Endodermal cell (in vitro differentiated cells): Measurements from ENCODE around the gene HUS1. TPM values are rescaled to one million over a fixed set of nuclear protein-coding genes. Genes with fewer than 3 reads are reported as not detected.
A peak's percentile ranks its signal among the peaks of the same experiment; 100 is the strongest.

Experiments
- DNase-seq: peaks from one replicate; pipeline ENCODE4 v3.0.0-alpha.2; 2017
- H3K27ac ChIP-seq: 2 replicates; pipeline ENCODE4 v1.5.1; 2013; ENCODE audit warnings: mild to moderate bottlenecking, low read depth, low read length, moderate library complexity
- H3K27me3 ChIP-seq: 2 replicates; pipeline ENCODE4 v1.6.1; 2013; ENCODE audit warnings: mild to moderate bottlenecking, low read length, moderate library complexity; ENCODE audit not compliant: insufficient read depth, control insufficient read depth, poor library complexity, severe bottlenecking
- H3K36me3 ChIP-seq: 2 replicates; pipeline ENCODE4 v1.7.0; 2013; ENCODE audit warnings: mild to moderate bottlenecking, low read length, moderate library complexity; ENCODE audit not compliant: control insufficient read depth, insufficient read depth
- H3K4me1 ChIP-seq: one replicate; pipeline ENCODE4 v1.7.0; 2013; ENCODE audit warnings: low read length; ENCODE audit not compliant: control insufficient read depth, insufficient read depth
- H3K4me3 ChIP-seq: 2 replicates; pipeline ENCODE4 v1.5.1; 2013; ENCODE audit warnings: mild to moderate bottlenecking, low read length, moderate library complexity
- H3K9ac ChIP-seq: 2 replicates; pipeline ENCODE4 v1.6.1; 2013; ENCODE audit warnings: mild to moderate bottlenecking, low read length, moderate library complexity; ENCODE audit not compliant: poor library complexity, severe bottlenecking; ENCODE audit errors: extremely low read depth
- H3K9me3 ChIP-seq: 2 replicates; pipeline ENCODE4 v1.6.1; 2013; ENCODE audit warnings: mild to moderate bottlenecking, low read length, moderate library complexity; ENCODE audit not compliant: control insufficient read depth
- H3K27ac Mint-ChIP-seq: 2 replicates; pipeline ENCODE4 v1.8.0; 2020; ENCODE audit warnings: mixed read lengths
- H3K27me3 Mint-ChIP-seq: 2 replicates; pipeline ENCODE4 v1.8.0; 2021; ENCODE audit warnings: mild to moderate bottlenecking, mixed read lengths; ENCODE audit not compliant: insufficient read depth
- H3K36me3 Mint-ChIP-seq: 2 replicates; pipeline ENCODE4 v1.8.0; 2020; ENCODE audit warnings: low read depth, mixed read lengths
- H3K4me1 Mint-ChIP-seq: 2 replicates; pipeline ENCODE4 v1.8.0; 2020; ENCODE audit warnings: mixed read lengths
- H3K4me3 Mint-ChIP-seq: 2 replicates; pipeline ENCODE4 v1.8.0; 2020; ENCODE audit warnings: mild to moderate bottlenecking, moderate library complexity, mixed read lengths
- H3K9me3 Mint-ChIP-seq: 2 replicates; pipeline ENCODE4 v1.8.0; 2020; ENCODE audit warnings: mild to moderate bottlenecking, mixed read lengths
- CTCF ChIP-seq: fragments of 200-600 bp; sonication (generic); conservative IDR thresholded peaks from 2 replicates; pipeline ENCODE4 v1.5.0; 2021; ENCODE audit warnings: antibody characterized with exemption, mild to moderate bottlenecking
- WGBS, 2 experiments: methylation state at CpG; one replicate each; pipeline versions ENCODE4 v1.1.5 to v1.1.7; 2013; ENCODE audit warnings: missing lambda C conversion rate in 2 of 2, mixed read lengths in 1 of 2; ENCODE audit not compliant: insufficient coverage in 1 of 2, insufficient read length in 1 of 2; 5-methylcytosine and 5-hydroxymethylcytosine counted together
- total RNA-seq, 2 donors: library from RNA; stranded (reverse); fragmentation: NEBNext Ultra II Directional in 1 of 2; extraction: Animal tissue kit (Norgen Biotek cat#: 25700) in 1 of 2; gene quantifications; 2 replicates in 1 of 2; 3 replicates in 1 of 2; pipeline ENCODE4 v1.2.1, GENCODE V29; 2021

HUS1 gene
- total RNA-seq, 2 donors from 2014 or later = 37.0 to 42.5 TPM

GRCh38 chr7:47950714-47951113 lies 28.7 kb downstream of the HUS1 start:
- Mint-ChIP-seq H3K4me1 (peaks cover 41% of the 10 kb centered on the region), H3K9me3 (no peaks in the 10 kb centered on the region), H3K27me3 (peaks cover 6% of the 10 kb centered on the region), H3K36me3 (peaks cover 17% of the 10 kb centered on the region), H3K4me3 (no peak overlapping the region), H3K27ac (no peak overlapping the region)
- TF ChIP-seq CTCF = peak; percentile 41
- Histone ChIP-seq H3K9me3 (no peaks in the 10 kb centered on the region), H3K9ac (no peak overlapping the region), H3K27ac (no peak overlapping the region), H3K4me1 (peaks cover 8% of the 10 kb centered on the region), H3K27me3 (no peaks in the 10 kb centered on the region), H3K4me3 (no peak overlapping the region), H3K36me3 (peaks cover 19% of the 10 kb centered on the region)
- DNase-seq = no peak
- WGBS, 2 experiments = 93 to 100% methylated on average over 2 to 9 of the region's 11 CpGs

- Histone ChIP-seq H3K9ac (no peak overlapping the region), H3K36me3 (peaks cover 16% of the 10 kb centered on the region), H3K4me3 (no peak overlapping the region), H3K27ac (no peak overlapping the region), H3K27me3 (no peaks in the 10 kb centered on the region), H3K4me1 (peaks cover 8% of the 10 kb centered on the region), H3K9me3 (no peaks in the 10 kb centered on the region)
- 84 to 94% methylated on average over 2 to 4 of the region's 4 CpGs for WGBS, 2 experiments
- peaks cover 13% of the 10 kb centered on the region for H3K36me3 Mint-ChIP-seq
- no peak for TF ChIP-seq CTCF
- H3K4me3 Mint-ChIP-seq = no peak overlapping the region
- peaks cover 6% of the 10 kb centered on the region for H3K27me3 Mint-ChIP-seq
- H3K4me1 Mint-ChIP-seq = peaks cover 40% of the 10 kb centered on the region
- DNase-seq = no peak
- H3K9me3 Mint-ChIP-seq = no peaks in the 10 kb centered on the region
- H3K27ac Mint-ChIP-seq = no peak overlapping the region
Measured at GRCh38 chr7:47949703-47950102, 29.7 kb downstream of the HUS1 start.

- no peaks in the 10 kb centered on the region for H3K27me3 ChIP-seq
- Mint-ChIP-seq H3K4me3 (no peak within 1 kb of the TSS), H3K36me3 (no peaks in the 10 kb centered on the region), H3K27ac (peak within 1 kb of the TSS; percentile 10), H3K4me1 (peaks cover 34% of the 10 kb centered on the region), H3K27me3 (peaks cover 6% of the 10 kb centered on the region), H3K9me3 (no peaks in the 10 kb centered on the region)
- H3K36me3 ChIP-seq = peaks cover 3% of the 10 kb centered on the region
- H3K9ac ChIP-seq = no peak within 1 kb of the TSS
- peaks cover 8% of the 10 kb centered on the region for H3K4me1 ChIP-seq
- H3K9me3 ChIP-seq = no peaks in the 10 kb centered on the region
- no peak for DNase-seq
- 89 to 91% methylated on average over 5 to 7 of the region's 7 CpGs for WGBS, 2 experiments
- H3K27ac ChIP-seq = no peak within 1 kb of the TSS
- TF ChIP-seq CTCF = no peak
- H3K4me3 ChIP-seq = no peak within 1 kb of the TSS
Measured at GRCh38 chr7:47948141-47948790, 31.1 kb downstream of the HUS1 start, which contains the start of gene PKD1L1. PKD1L1 (minus strand) TSS chr7:47948466; CDS start chr7:47948440, 26 bp downstream.
